Esophagus muscularis mucosa (tissue), 4 donors: ENCODE data around the gene CNTN5. TPM values are rescaled to one million over a fixed set of nuclear protein-coding genes. Genes with fewer than 3 reads are reported as not detected.

Source experiments
- DNase-seq: peaks from one replicate; pipeline ENCODE4 v3.0.0-alpha.2; 2017; ENCODE audit errors: extremely low spot score
- H3K27ac ChIP-seq, 4 donors: fragments of 200-600 bp; sonication (generic); replicated peaks in 1 of 4; 1 replicate in 3 of 4; 2 replicates in 1 of 4; pipeline ENCODE4 v1.5.1; 2016 to 2019; ENCODE audit warnings: mild to moderate bottlenecking in 1 of 4
- H3K27me3 ChIP-seq, 4 donors: fragments of 200-600 bp; sonication (generic); one replicate each; pipeline versions ENCODE4 v1.5.1 to v1.6.0; 2016 to 2019
- H3K36me3 ChIP-seq, 4 donors: fragments of 200-600 bp; sonication (generic); one replicate each; pipeline ENCODE4 v1.5.1; 2016 to 2019
- H3K4me1 ChIP-seq, 4 donors: fragments of 200-600 bp; sonication (generic); one replicate each; pipeline ENCODE4 v1.5.1; 2016 to 2019
- H3K4me3 ChIP-seq, 4 donors: fragments of 200-600 bp; sonication (generic); 1 replicate in 2 of 4; 2 replicates in 2 of 4; pipeline ENCODE4 v1.5.1; 2016 to 2019; ENCODE audit warnings: mild to moderate bottlenecking in 4 of 4, moderate library complexity in 1 of 4
- H3K9me3 ChIP-seq, 4 donors: fragments of 200-600 bp; sonication (generic); 1 replicate in 3 of 4; 2 replicates in 1 of 4; pipeline ENCODE4 v1.5.1; 2016 to 2019
- CTCF ChIP-seq, 3 experiments: fragments of 200-600 bp in 2 of 3; fragments of 450-650 bp in 1 of 3; sonication (generic) in 2 of 3; IDR thresholded peaks; one replicate each; pipeline ENCODE4 v1.5.1; 2017 to 2019; ENCODE audit warnings: antibody characterized with exemption in 3 of 3, mild to moderate bottlenecking in 2 of 3, moderate library complexity in 1 of 3
- EP300 ChIP-seq: sonication (generic); formaldehyde crosslinking; IDR thresholded peaks from one replicate; pipeline ENCODE4 v1.6.1; 2017; ENCODE audit warnings: antibody characterized with exemption
- POLR2A ChIP-seq: fragments of 450-650 bp; IDR thresholded peaks from one replicate; pipeline ENCODE4 v1.6.1; 2017; ENCODE audit warnings: antibody characterized with exemption, moderate library complexity, mild to moderate bottlenecking, low read depth
- POLR2AphosphoS5 ChIP-seq, 2 donors: sonication (generic); formaldehyde crosslinking; IDR thresholded peaks; one replicate each; pipeline ENCODE4 v1.6.1; 2017; ENCODE audit warnings: antibody characterized with exemption in 2 of 2
- WGBS: methylation state at CpG from one replicate; pipeline ENCODE4 v1.1.5; 2018; 5-methylcytosine and 5-hydroxymethylcytosine counted together
- intact Hi-C: fragments of 100-400 bp; cut with DNase I; formaldehyde crosslinking; loops from one replicate; pipeline ENCODE4 v1.15.1; 2023
- total RNA-seq, 4 donors: library from RNA; depleted of rRNA; stranded (reverse); fragments of >200 nt; gene quantifications; one replicate each; pipeline versions ENCODE4 v1.1.0 to v1.2.1, GENCODE V29; 2016

Gene CNTN5
- total RNA-seq, 4 donors from 2014 or later = 0.06 TPM; not detected in 3

- no peaks in the 10 kb centered on the region for H3K9me3 ChIP-seq
- no peaks in the 10 kb centered on the region for H3K27me3 ChIP-seq
- 75% methylated on average over 2 of the region's 2 CpGs for WGBS
- H3K4me1 ChIP-seq = no peaks in the 10 kb centered on the region
- intact Hi-C loops = no loop called here
- H3K36me3 ChIP-seq = no peaks in the 10 kb centered on the region
- DNase-seq = no peak
- no peak overlapping the region for H3K4me3 ChIP-seq
- no peak overlapping the region for H3K27ac ChIP-seq
- TF ChIP-seq CTCF (IDR thresholded peaks at IDR 0.05) = no peak
- no peak for TF ChIP-seq POLR2AphosphoS5 (IDR thresholded peaks at IDR 0.05)
- no peak for TF ChIP-seq EP300
- no peak for TF ChIP-seq POLR2A
These were observed 1183.0 kb downstream of the CNTN5 start for GRCh38 chr11:100203789-100204188.

GRCh38 chr11:100205926-100206325 lies 1185.2 kb downstream of the CNTN5 start:
- Histone ChIP-seq H3K27me3 (no peaks in the 10 kb centered on the region), H3K4me1 (no peaks in the 10 kb centered on the region), H3K4me3 (no peak overlapping the region), H3K27ac (no peak overlapping the region), H3K36me3 (no peaks in the 10 kb centered on the region), H3K9me3 (no peaks in the 10 kb centered on the region)
- TF ChIP-seq EP300 (no peak), CTCF (IDR thresholded peaks at IDR 0.05) (no peak), POLR2AphosphoS5 (IDR thresholded peaks at IDR 0.05) (no peak), POLR2A (no peak)
- intact Hi-C loops = no loop called here
- 75% methylated on average over 2 of the region's 2 CpGs for WGBS
- no peak for DNase-seq

- H3K9me3 ChIP-seq = no peaks in the 10 kb centered on the region
- TF ChIP-seq POLR2AphosphoS5 (IDR thresholded peaks at IDR 0.05) (no peak), EP300 (no peak), POLR2A (no peak), CTCF (IDR thresholded peaks at IDR 0.05) (no peak)
- H3K27me3 ChIP-seq = no peaks in the 10 kb centered on the region
- no peaks in the 10 kb centered on the region for H3K4me1 ChIP-seq
- intact Hi-C loops = no loop called here
- WGBS = 95% methylated on average over 2 of the region's 2 CpGs
- no peak for DNase-seq
- no peaks in the 10 kb centered on the region for H3K36me3 ChIP-seq
- H3K27ac ChIP-seq = no peak overlapping the region
- no peak overlapping the region for H3K4me3 ChIP-seq
These were observed 1187.5 kb downstream of the CNTN5 start for GRCh38 chr11:100208207-100208606.

- H3K4me1 ChIP-seq = no peaks in the 10 kb centered on the region
- intact Hi-C loops = no loop called here
- no peak overlapping the region for H3K27ac ChIP-seq
- H3K27me3 ChIP-seq = no peaks in the 10 kb centered on the region
- no peak for DNase-seq
- no peaks in the 10 kb centered on the region for H3K9me3 ChIP-seq
- TF ChIP-seq EP300 (no peak), POLR2AphosphoS5 (IDR thresholded peaks at IDR 0.05) (no peak), POLR2A (no peak), CTCF (IDR thresholded peaks at IDR 0.05) (no peak)
- 83% methylated on average over 1 of the region's 1 CpG for WGBS
- no peak overlapping the region for H3K4me3 ChIP-seq
- H3K36me3 ChIP-seq = no peaks in the 10 kb centered on the region
These were observed 1194.0 kb downstream of the CNTN5 start for GRCh38 chr11:100214791-100215190.

- Histone ChIP-seq H3K27me3 (no peaks in the 10 kb centered on the region), H3K4me1 (peaks cover 0 to 4% (median 0%) of the 10 kb centered on the region in 4 donors), H3K4me3 (no peak overlapping the region), H3K36me3 (no peaks in the 10 kb centered on the region), H3K27ac (no peak overlapping the region), H3K9me3 (no peaks in the 10 kb centered on the region)
- TF ChIP-seq CTCF (IDR thresholded peaks at IDR 0.05) (no peak), EP300 (no peak), POLR2AphosphoS5 (IDR thresholded peaks at IDR 0.05) (no peak), POLR2A (no peak)
- intact Hi-C loops = no loop called here
- WGBS = 29% methylated on average over 3 of the region's 3 CpGs
- DNase-seq = no peak
These were observed 1200.1 kb downstream of the CNTN5 start for GRCh38 chr11:100220801-100221200.
